ENCODE data around the gene LTBP1. TPM values are rescaled to one million over a fixed set of nuclear protein-coding genes. Genes with fewer than 3 reads are reported as not detected.

Gene LTBP1
- total and polyA plus RNA-seq, 9 donors: 13.5 to 117 (median 41.8) TPM

DNA sequence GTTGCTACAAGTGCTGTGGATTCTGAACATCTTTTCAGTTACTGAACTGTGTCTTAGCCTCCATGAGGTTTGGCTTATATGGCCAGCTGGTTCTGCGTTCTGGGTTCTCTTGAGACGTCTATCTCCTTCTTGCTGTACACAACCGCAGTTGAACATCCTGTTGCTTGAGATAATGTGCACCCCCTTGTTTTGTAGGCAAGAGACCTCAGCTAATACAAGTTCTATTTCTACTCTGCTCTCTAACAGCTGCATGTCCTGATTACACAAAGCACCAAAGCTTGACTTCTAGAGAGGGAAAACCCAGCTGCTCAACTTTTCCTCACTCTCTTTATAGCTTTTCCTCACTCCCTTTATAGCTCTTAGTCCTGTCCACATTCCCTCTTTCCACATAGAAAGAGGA is 176.0 kb downstream of the LTBP1 start:
- WGBS, 3 donors: 54 to 74% (median 74%) methylated on average over 3 of the region's 3 CpGs
- no peak overlapping the region for H3K27ac ChIP-seq
- H3K27me3 ChIP-seq: no peaks in the 10 kb centered on the region
- H3K36me3 ChIP-seq: no peaks in the 10 kb centered on the region
- TF ChIP-seq, protein P1, sequence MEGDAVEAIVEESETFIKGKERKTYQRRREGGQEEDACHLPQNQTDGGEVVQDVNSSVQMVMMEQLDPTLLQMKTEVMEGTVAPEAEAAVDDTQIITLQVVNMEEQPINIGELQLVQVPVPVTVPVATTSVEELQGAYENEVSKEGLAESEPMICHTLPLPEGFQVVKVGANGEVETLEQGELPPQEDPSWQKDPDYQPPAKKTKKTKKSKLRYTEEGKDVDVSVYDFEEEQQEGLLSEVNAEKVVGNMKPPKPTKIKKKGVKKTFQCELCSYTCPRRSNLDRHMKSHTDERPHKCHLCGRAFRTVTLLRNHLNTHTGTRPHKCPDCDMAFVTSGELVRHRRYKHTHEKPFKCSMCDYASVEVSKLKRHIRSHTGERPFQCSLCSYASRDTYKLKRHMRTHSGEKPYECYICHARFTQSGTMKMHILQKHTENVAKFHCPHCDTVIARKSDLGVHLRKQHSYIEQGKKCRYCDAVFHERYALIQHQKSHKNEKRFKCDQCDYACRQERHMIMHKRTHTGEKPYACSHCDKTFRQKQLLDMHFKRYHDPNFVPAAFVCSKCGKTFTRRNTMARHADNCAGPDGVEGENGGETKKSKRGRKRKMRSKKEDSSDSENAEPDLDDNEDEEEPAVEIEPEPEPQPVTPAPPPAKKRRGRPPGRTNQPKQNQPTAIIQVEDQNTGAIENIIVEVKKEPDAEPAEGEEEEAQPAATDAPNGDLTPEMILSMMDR (IDR thresholded peaks at IDR 0.05): no peak
- TF ChIP-seq EP300 (IDR thresholded peaks at IDR 0.05) (no peak), POLR2A (IDR thresholded peaks at IDR 0.05) (no peak)
- no peak for DNase-seq
- H3K4me1 ChIP-seq (ENCODE audit: insufficient read depth): peaks cover 1% of the 10 kb centered on the region
- no peaks in the 10 kb centered on the region for H3K9me3 ChIP-seq
- intact Hi-C loops (cut with DNase I): no loop called here
- no peak overlapping the region for H3K4me3 ChIP-seq

- intact Hi-C loops (cut with DNase I): no loop called here
- Histone ChIP-seq H3K9me3 (no peaks in the 10 kb centered on the region), H3K36me3 (no peaks in the 10 kb centered on the region), H3K4me3 (no peak overlapping the region), H3K27me3 (no peaks in the 10 kb centered on the region), H3K4me1 (ENCODE audit: insufficient read depth) (peaks cover 1% of the 10 kb centered on the region), H3K27ac (no peak overlapping the region)
- DNase-seq: no peak
- TF ChIP-seq EP300 (IDR thresholded peaks at IDR 0.05) (no peak), POLR2A (IDR thresholded peaks at IDR 0.05) (no peak)
- TF ChIP-seq, protein P1 (IDR thresholded peaks at IDR 0.05): no peak
These were observed 176.5 kb downstream of the LTBP1 start for GRCh38 chr2:33123216-33123615.

GRCh38 chr2:33126552-33126951 is 179.8 kb downstream of the LTBP1 start:
- Histone ChIP-seq H3K27me3 (no peaks in the 10 kb centered on the region), H3K4me1 (ENCODE audit: insufficient read depth) (peaks cover 1% of the 10 kb centered on the region), H3K36me3 (no peaks in the 10 kb centered on the region), H3K4me3 (no peak overlapping the region), H3K9me3 (no peaks in the 10 kb centered on the region), H3K27ac (no peak overlapping the region)
- 90 to 97% (median 96%) methylated on average over 1 of the region's 1 CpG for WGBS, 3 donors
- no peak for DNase-seq
- intact Hi-C loops (cut with DNase I): no loop called here
- TF ChIP-seq POLR2A (IDR thresholded peaks at IDR 0.05) (no peak), EP300 (IDR thresholded peaks at IDR 0.05) (no peak)
- TF ChIP-seq, protein P1 (IDR thresholded peaks at IDR 0.05): no peak

- H3K27ac ChIP-seq: no peak overlapping the region
- no peaks in the 10 kb centered on the region for H3K27me3 ChIP-seq
- intact Hi-C loops (cut with DNase I): no loop called here
- TF ChIP-seq POLR2A (IDR thresholded peaks at IDR 0.05): no peak
- TF ChIP-seq, protein P1 (IDR thresholded peaks at IDR 0.05): no peak
- TF ChIP-seq EP300 (IDR thresholded peaks at IDR 0.05): no peak
- H3K9me3 ChIP-seq: no peaks in the 10 kb centered on the region
- H3K4me3 ChIP-seq: no peak overlapping the region
- no peaks in the 10 kb centered on the region for H3K4me1 ChIP-seq (ENCODE audit: insufficient read depth)
- 69 to 94% (median 83%) methylated on average over 3 of the region's 3 CpGs for WGBS, 3 donors
- DNase-seq: no peak
- no peaks in the 10 kb centered on the region for H3K36me3 ChIP-seq
These were observed 180.2 kb downstream of the LTBP1 start for GRCh38 chr2:33126958-33127357.

All from ovary (tissue), 9 donors.